Neural progenitor cell (in vitro differentiated cells): Measurements from ENCODE around the gene PRR16. TPM values are rescaled to one million over a fixed set of nuclear protein-coding genes. Genes with fewer than 3 reads are reported as not detected.

ENCODE experiments used
- DNase-seq: peaks from one replicate; pipeline ENCODE4 v3.0.0-alpha.2; 2016; ENCODE audit warnings: low spot score
- H2AFZ ChIP-seq: fragments of 200-600 bp; sonication (generic); replicated peaks from 2 replicates; pipeline ENCODE4 v1.6.1; 2016; ENCODE audit warnings: antibody characterized with exemption
- H3F3A ChIP-seq: fragments of 200-600 bp; sonication (generic); 2 replicates; pipeline ENCODE4 v1.6.1; 2016; ENCODE audit warnings: antibody characterized with exemption, low read depth
- H3K27ac ChIP-seq: fragments of 200-600 bp; sonication (generic); 2 replicates; pipeline ENCODE4 v1.5.1; 2016; ENCODE audit warnings: mild to moderate bottlenecking
- H3K27me3 ChIP-seq: fragments of 200-600 bp; sonication (generic); 2 replicates; pipeline ENCODE4 v1.6.1; 2016; ENCODE audit warnings: mild to moderate bottlenecking, moderate library complexity
- H3K36me3 ChIP-seq: fragments of 200-600 bp; sonication (generic); 2 replicates; pipeline ENCODE4 v1.5.1; 2016
- H3K4me1 ChIP-seq: fragments of 200-600 bp; sonication (generic); 2 replicates; pipeline ENCODE4 v1.6.1; 2016; ENCODE audit warnings: mixed run types
- H3K4me2 ChIP-seq: fragments of 200-600 bp; sonication (generic); 2 replicates; pipeline ENCODE4 v1.6.1; 2016
- H3K4me3 ChIP-seq: fragments of 200-600 bp; sonication (generic); 2 replicates; pipeline ENCODE4 v1.5.1; 2016
- H3K79me2 ChIP-seq: fragments of 200-600 bp; sonication (generic); 2 replicates; pipeline ENCODE4 v1.6.1; 2016; ENCODE audit warnings: low read depth
- H3K9ac ChIP-seq: fragments of 200-600 bp; sonication (generic); 2 replicates; pipeline ENCODE4 v1.6.1; 2016
- H3K9me3 ChIP-seq: fragments of 200-600 bp; sonication (generic); 2 replicates; pipeline ENCODE4 v1.5.1; 2016; ENCODE audit warnings: low read depth
- H4K20me1 ChIP-seq: fragments of 200-600 bp; sonication (generic); 2 replicates; pipeline ENCODE4 v1.6.1; 2016; ENCODE audit warnings: low read depth
- H3K27ac Mint-ChIP-seq: 3 replicates; pipeline ENCODE4 v1.8.0; 2021; ENCODE audit warnings: mixed read lengths
- H3K27me3 Mint-ChIP-seq: 2 replicates; pipeline ENCODE4 v1.8.0; 2022; ENCODE audit warnings: low read depth, mild to moderate bottlenecking, inconsistent platforms, moderate library complexity, mixed read lengths; ENCODE audit not compliant: insufficient read depth
- H3K36me3 Mint-ChIP-seq: 3 replicates; pipeline ENCODE4 v1.8.0; 2021; ENCODE audit warnings: mixed read lengths
- H3K4me1 Mint-ChIP-seq: 3 replicates; pipeline ENCODE4 v1.8.0; 2021; ENCODE audit warnings: mixed read lengths
- H3K4me3 Mint-ChIP-seq: 3 replicates; pipeline ENCODE4 v1.8.0; 2021; ENCODE audit warnings: mild to moderate bottlenecking, moderate library complexity, mixed read lengths
- H3K9me3 Mint-ChIP-seq: 3 replicates; pipeline ENCODE4 v1.8.0; 2020; ENCODE audit warnings: mixed read lengths
- EZH2 ChIP-seq: fragments of 200-600 bp; sonication (generic); IDR thresholded peaks from 2 replicates; pipeline ENCODE4 v1.6.1; 2017; ENCODE audit warnings: antibody characterized with exemption, mild to moderate bottlenecking, moderate library complexity
- EZH2phosphoT487 ChIP-seq: fragments of 200-600 bp; sonication (generic); IDR thresholded peaks from 2 replicates; pipeline ENCODE4 v1.6.1; 2017; ENCODE audit warnings: antibody characterized with exemption
- total RNA-seq: library from RNA; depleted of rRNA; stranded (reverse); fragments of >200 nt; gene quantifications from 2 replicates; pipeline ENCODE4 v1.2.3, GENCODE V29; 2015; ENCODE audit warnings: low replicate concordance
- TF ChIP-seq, protein P1 (sequence below): fragments of 200-600 bp; sonication (generic); IDR thresholded peaks from 2 replicates; pipeline ENCODE4 v1.5.1; 2017; ENCODE audit warnings: antibody characterized with exemption, mild to moderate bottlenecking

The PRR16 gene
- total RNA-seq, 1 donor from 2014 or later: not detected

DNA sequence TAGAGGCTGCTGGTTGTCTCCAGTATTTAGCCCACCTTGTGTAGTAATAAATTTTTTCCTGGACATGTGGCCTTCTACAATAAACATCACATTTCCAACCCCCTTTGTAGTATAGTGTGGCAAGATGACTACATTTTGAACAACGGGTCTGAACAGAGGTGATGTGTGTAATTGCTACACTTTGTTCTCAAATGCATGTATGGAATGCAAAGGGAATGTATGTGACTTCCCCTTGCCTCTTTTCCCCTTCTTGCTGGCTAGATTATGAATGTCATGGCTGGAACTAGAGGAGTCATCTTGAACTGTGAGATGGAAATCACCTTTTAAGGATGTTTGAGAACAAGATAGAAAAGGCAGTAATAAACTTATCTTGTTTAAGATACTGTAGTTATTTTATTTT, 54.5 kb downstream of the PRR16 start:
- Histone ChIP-seq H3K4me2 (no peak overlapping the region), H3F3A (no peaks in the 10 kb centered on the region), H3K9ac (no peak overlapping the region), H3K9me3 (no peaks in the 10 kb centered on the region), H2AFZ (no peak overlapping the region), H3K4me1 (no peaks in the 10 kb centered on the region), H3K79me2 (no peaks in the 10 kb centered on the region), H4K20me1 (no peaks in the 10 kb centered on the region), H3K4me3 (no peak overlapping the region), H3K27ac (no peak overlapping the region), H3K27me3 (no peaks in the 10 kb centered on the region), H3K36me3 (no peaks in the 10 kb centered on the region)
- H3K36me3 Mint-ChIP-seq: no peaks in the 10 kb centered on the region
- no peaks in the 10 kb centered on the region for H3K27me3 Mint-ChIP-seq
- H3K4me3 Mint-ChIP-seq: no peak overlapping the region
- peaks cover 6% of the 10 kb centered on the region for H3K4me1 Mint-ChIP-seq
- no peak for TF ChIP-seq EZH2phosphoT487
- TF ChIP-seq, protein P1, sequence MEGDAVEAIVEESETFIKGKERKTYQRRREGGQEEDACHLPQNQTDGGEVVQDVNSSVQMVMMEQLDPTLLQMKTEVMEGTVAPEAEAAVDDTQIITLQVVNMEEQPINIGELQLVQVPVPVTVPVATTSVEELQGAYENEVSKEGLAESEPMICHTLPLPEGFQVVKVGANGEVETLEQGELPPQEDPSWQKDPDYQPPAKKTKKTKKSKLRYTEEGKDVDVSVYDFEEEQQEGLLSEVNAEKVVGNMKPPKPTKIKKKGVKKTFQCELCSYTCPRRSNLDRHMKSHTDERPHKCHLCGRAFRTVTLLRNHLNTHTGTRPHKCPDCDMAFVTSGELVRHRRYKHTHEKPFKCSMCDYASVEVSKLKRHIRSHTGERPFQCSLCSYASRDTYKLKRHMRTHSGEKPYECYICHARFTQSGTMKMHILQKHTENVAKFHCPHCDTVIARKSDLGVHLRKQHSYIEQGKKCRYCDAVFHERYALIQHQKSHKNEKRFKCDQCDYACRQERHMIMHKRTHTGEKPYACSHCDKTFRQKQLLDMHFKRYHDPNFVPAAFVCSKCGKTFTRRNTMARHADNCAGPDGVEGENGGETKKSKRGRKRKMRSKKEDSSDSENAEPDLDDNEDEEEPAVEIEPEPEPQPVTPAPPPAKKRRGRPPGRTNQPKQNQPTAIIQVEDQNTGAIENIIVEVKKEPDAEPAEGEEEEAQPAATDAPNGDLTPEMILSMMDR: no peak
- TF ChIP-seq EZH2: no peak
- no peaks in the 10 kb centered on the region for H3K9me3 Mint-ChIP-seq
- H3K27ac Mint-ChIP-seq: no peak overlapping the region
- DNase-seq: no peak

DNA sequence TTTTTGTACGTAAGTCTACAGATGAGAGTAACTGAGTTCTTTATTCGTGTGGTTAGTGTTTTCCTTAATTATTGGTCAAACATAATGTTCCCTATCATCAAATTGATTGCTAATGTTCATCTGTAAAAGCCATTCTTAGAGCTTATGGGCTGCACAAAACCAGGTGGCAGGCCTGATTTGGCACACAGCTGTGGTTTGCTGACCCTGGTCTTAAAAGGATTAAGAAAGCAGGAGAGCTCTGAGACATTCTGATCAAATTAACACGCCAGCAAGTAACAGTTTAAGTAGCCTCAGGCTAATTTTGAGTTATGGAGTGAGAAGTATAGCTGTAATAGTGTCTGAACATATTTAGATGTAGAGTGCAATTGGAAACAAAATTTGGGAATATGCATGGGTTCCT, 63.2 kb downstream of the PRR16 start:
- Mint-ChIP-seq H3K27me3 (no peaks in the 10 kb centered on the region), H3K4me1 (peaks cover 7% of the 10 kb centered on the region), H3K9me3 (no peaks in the 10 kb centered on the region), H3K4me3 (no peak overlapping the region), H3K36me3 (no peaks in the 10 kb centered on the region), H3K27ac (no peak overlapping the region)
- H3K4me3 ChIP-seq: no peak overlapping the region
- no peaks in the 10 kb centered on the region for H3K9me3 ChIP-seq
- no peak overlapping the region for H3K9ac ChIP-seq
- TF ChIP-seq, protein P1: no peak
- TF ChIP-seq EZH2phosphoT487: no peak
- TF ChIP-seq EZH2: no peak
- no peaks in the 10 kb centered on the region for H3F3A ChIP-seq
- H2AFZ ChIP-seq: no peak overlapping the region
- no peaks in the 10 kb centered on the region for H3K36me3 ChIP-seq
- H3K4me2 ChIP-seq: no peak overlapping the region
- H3K27ac ChIP-seq: no peak overlapping the region
- no peaks in the 10 kb centered on the region for H4K20me1 ChIP-seq
- peaks cover 6% of the 10 kb centered on the region for H3K4me1 ChIP-seq
- peak; percentile 24 for DNase-seq
- no peaks in the 10 kb centered on the region for H3K27me3 ChIP-seq
- no peaks in the 10 kb centered on the region for H3K79me2 ChIP-seq

DNA sequence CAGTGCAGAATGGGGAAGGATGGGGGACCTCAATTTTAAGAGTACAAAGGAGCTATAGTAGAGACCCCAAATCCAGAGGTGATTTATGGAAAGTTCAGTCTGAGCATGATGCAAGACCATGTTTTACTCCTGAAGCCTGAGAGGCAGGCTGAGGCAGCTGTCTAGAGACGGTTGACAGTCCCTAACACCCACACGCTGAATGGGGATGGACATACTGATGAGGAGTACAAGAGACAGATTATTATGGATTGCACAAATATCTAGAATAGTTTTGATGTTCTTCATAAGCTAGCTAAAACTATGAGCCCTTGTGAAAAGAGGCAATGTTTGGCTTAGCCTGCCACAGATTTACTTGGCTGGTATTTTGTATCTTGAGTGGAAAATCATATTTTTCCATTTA, 64.5 kb downstream of the PRR16 start:
- TF ChIP-seq, protein P1: no peak
- no peak for TF ChIP-seq EZH2phosphoT487
- TF ChIP-seq EZH2: no peak

More for the DNA sequence above, 64.5 kb downstream of the PRR16 start:
- Histone ChIP-seq H3K9ac (no peak overlapping the region), H3K27ac (no peak overlapping the region), H3K4me1 (peaks cover 6% of the 10 kb centered on the region), H3K36me3 (no peaks in the 10 kb centered on the region), H3K79me2 (no peaks in the 10 kb centered on the region), H4K20me1 (no peaks in the 10 kb centered on the region), H3K9me3 (no peaks in the 10 kb centered on the region), H3K4me2 (no peak overlapping the region), H2AFZ (no peak overlapping the region), H3F3A (no peaks in the 10 kb centered on the region), H3K4me3 (no peak overlapping the region), H3K27me3 (no peaks in the 10 kb centered on the region)
- H3K9me3 Mint-ChIP-seq: no peaks in the 10 kb centered on the region
- no peaks in the 10 kb centered on the region for H3K36me3 Mint-ChIP-seq
- no peaks in the 10 kb centered on the region for H3K27me3 Mint-ChIP-seq
- DNase-seq: no peak
- H3K27ac Mint-ChIP-seq: no peak overlapping the region
- H3K4me1 Mint-ChIP-seq: peaks cover 7% of the 10 kb centered on the region
- no peak overlapping the region for H3K4me3 Mint-ChIP-seq
